ENCODE results near the gene PSME4. TPM values are rescaled to one million over a fixed set of nuclear protein-coding genes. Genes with fewer than 3 reads are reported as not detected.

The PSME4 gene
- total and polyA plus RNA-seq, 2 of the 13 experiments (the other 11 are each of a cell fraction or from before 2014, with no cell fraction given) = 52.1 to 77.8 TPM

GRCh38 chr2:53826587-53827397, 144.0 kb downstream of the PSME4 start (continued):
- peak; percentile 77 for TF ChIP-seq SMYD3 (CRISPR knock-in tag; IDR thresholded peaks at IDR 0.05)
- peak; percentile 91 for TF ChIP-seq SAP130 (CRISPR knock-in tag; IDR thresholded peaks at IDR 0.05; ENCODE audit: low read depth)
- no peak for TF ChIP-seq DZIP1 (CRISPR knock-in tag; IDR thresholded peaks at IDR 0.05)
- peak; percentile 92 for TF ChIP-seq RFXAP (CRISPR knock-in tag; IDR thresholded peaks at IDR 0.05; ENCODE audit: borderline replicate concordance)
- TF ChIP-seq ZNF512 (CRISPR knock-in tag; IDR thresholded peaks at IDR 0.05) = no peak
- no peak for TF ChIP-seq ZNF276 (CRISPR knock-in tag; IDR thresholded peaks at IDR 0.05; ENCODE audit: low read depth)
- peak; percentile 55; the same call in 1 of the 2 replicates for TF ChIP-seq ZNF766 (CRISPR knock-in tag; IDR thresholded peaks at IDR 0.05; ENCODE audit: borderline replicate concordance)
- TF ChIP-seq LCORL (IDR thresholded peaks at IDR 0.05) = peak; percentile 59
- peak; percentile 55; the same call in 1 of the 2 replicates for TF ChIP-seq LCORL (CRISPR knock-in tag; IDR thresholded peaks at IDR 0.05)
- no peak for TF ChIP-seq SRSF9 (IDR thresholded peaks at IDR 0.05; ENCODE audit: borderline replicate concordance, insufficient read depth, low read depth, low read length, poor library complexity, severe bottlenecking)
- TF ChIP-seq HNRNPK (IDR thresholded peaks at IDR 0.05; ENCODE audit: low read depth, low read length, poor library complexity, severe bottlenecking) = no peak
- TF ChIP-seq ZNF782 (CRISPR knock-in tag; IDR thresholded peaks at IDR 0.05; ENCODE audit: borderline replicate concordance) = 0 out of 2 replicates have a peak, but pooled peaks have one; percentile 19
- TF ChIP-seq ZNF83 (CRISPR knock-in tag; IDR thresholded peaks at IDR 0.05; ENCODE audit: borderline replicate concordance) = no peak
- no peak for TF ChIP-seq TRAFD1 (CRISPR knock-in tag; IDR thresholded peaks at IDR 0.05; ENCODE audit: borderline replicate concordance)
- TF ChIP-seq ZFP36 (IDR thresholded peaks at IDR 0.05; ENCODE audit: borderline replicate concordance, low read depth, low read length, partially characterized antibody) = no peak

Measured in HepG2 (cell line).